Measurements from ENCODE around the gene AIFM2.

DNA sequence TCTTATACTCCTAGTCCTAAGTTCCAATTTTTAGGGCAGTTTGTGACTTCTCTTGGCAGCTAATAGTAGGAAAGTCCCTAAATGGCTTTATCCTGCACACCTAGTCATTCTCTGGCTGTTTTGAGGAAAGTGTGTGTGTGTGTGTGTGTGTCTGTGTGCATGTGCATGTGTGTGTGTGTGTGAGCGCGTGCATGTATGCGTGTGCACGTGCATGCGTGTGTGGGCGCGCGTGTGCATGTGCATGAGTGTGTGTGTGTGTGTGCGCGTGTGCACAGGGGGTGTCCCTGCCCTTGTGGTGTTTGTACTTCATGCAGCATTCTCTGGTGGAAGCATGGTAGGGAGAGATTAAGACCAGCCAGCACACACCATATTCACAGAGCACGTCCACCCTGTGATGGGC, 61.8 kb downstream of the AIFM2 start:
- TF ChIP-seq CTCF (IDR thresholded peaks at IDR 0.05; ENCODE audit: low read length), result no peak
- no peak for TF ChIP-seq EZH2 (optimal IDR thresholded peaks at IDR 0.05; ENCODE audit: low read depth, low read length)
- no peak for TF ChIP-seq EZH2phosphoT487 (IDR thresholded peaks at IDR 0.05; ENCODE audit: low read length)
